NCI-H2171 (cell line): Measurements from ENCODE around the gene PER3.

Experiments
- DNase-seq: peaks from one replicate; lab custom pipeline; 2025; lab: John Stamatoyannopoulos, UW

Gene PER3

GRCh38 chr1:7833035-7833434 is 48.9 kb downstream of the PER3 start:
- DNase-seq: no peak

GRCh38 chr1:7838714-7839113 is 54.6 kb downstream of the PER3 start:
- no peak for DNase-seq

GRCh38 chr1:7839526-7839925 is 55.4 kb downstream of the PER3 start:
- no peak for DNase-seq

GRCh38 chr1:7842517-7842916 is 58.4 kb downstream of the PER3 start:
- no peak for DNase-seq

GRCh38 chr1:7845761-7846160 is 61.7 kb downstream of the PER3 start:
- no peak for DNase-seq

GRCh38 chr1:7846656-7847055 is 62.6 kb downstream of the PER3 start:
- no peak for DNase-seq

GRCh38 chr1:7847599-7847998 is 63.5 kb downstream of the PER3 start:
- DNase-seq: no peak

GRCh38 chr1:7850786-7851185 is 66.7 kb downstream of the PER3 start:
- DNase-seq: no peak

GRCh38 chr1:7852804-7853683 is 69.0 kb downstream of the PER3 start, which contains the start of gene UTS2:
TSS of gene UTS2 (minus strand) at chr1:7853065. CDS start at chr1:7853003, 62 bp downstream.
- no peak for DNase-seq

GRCh38 chr1:7853684-7854026 is 69.6 kb downstream of the PER3 start:
- DNase-seq: no peak

- peak; percentile 4 for DNase-seq
Observed at GRCh38 chr1:7856345-7856744, 72.3 kb downstream of the PER3 start.

GRCh38 chr1:7857000-7857399 is 72.9 kb downstream of the PER3 start:
- DNase-seq: no peak

GRCh38 chr1:7857985-7858384 is 73.9 kb downstream of the PER3 start:
- DNase-seq: no peak

GRCh38 chr1:7859406-7859805 is 75.3 kb downstream of the PER3 start:
- no peak for DNase-seq

GRCh38 chr1:7860130-7860529 is 76.0 kb downstream of the PER3 start:
- no peak for DNase-seq

GRCh38 chr1:7861452-7861851 is 77.4 kb downstream of the PER3 start:
- DNase-seq: no peak

GRCh38 chr1:7862211-7863060 is 78.3 kb downstream of the PER3 start:
- DNase-seq: no peak

GRCh38 chr1:7863756-7864328 is 79.8 kb downstream of the PER3 start:
- DNase-seq: no peak

GRCh38 chr1:7865978-7866377 is 81.9 kb downstream of the PER3 start:
- DNase-seq: no peak

GRCh38 chr1:7868070-7868780 is 84.1 kb downstream of the PER3 start:
- no peak for DNase-seq

- no peak for DNase-seq
Observed at GRCh38 chr1:7869136-7869920, 85.2 kb downstream of the PER3 start.
